Activated T-cell treated with anti-CD3 and anti-CD28 coated beads for 1 hour (primary cell): Measurements from ENCODE around the gene GNA14.
"Not testable (repeated sequence)": the region's sequence is repeated elsewhere in the genome, so short reads cannot be mapped to it uniquely, and the experiment has no call there.

Experiments
- DNase-seq: peaks from one replicate; pipeline ENCODE4 v3.0.0-alpha.2; 2020; ENCODE audit warnings: low read depth

Gene GNA14

DNA sequence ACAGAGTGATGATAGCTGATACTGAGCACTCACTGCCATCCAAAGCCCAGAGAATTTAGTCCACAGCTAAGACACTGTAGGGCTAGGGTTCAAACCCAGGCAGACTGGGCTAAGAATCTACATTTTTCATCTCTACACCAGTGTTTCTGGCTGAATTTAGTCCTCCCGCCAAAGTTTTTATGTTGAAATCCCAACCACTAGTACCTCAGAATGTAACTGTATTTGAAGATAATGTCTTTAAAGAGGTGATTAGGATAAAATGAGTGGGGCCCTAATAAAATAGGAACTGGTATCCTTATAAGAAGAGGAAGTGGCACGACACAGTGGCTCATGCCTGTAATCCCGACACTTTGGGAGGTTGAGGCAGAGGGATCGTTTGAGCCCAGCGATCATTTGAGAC is 4.3 kb downstream of the GNA14 start:
- no peak for DNase-seq

DNA sequence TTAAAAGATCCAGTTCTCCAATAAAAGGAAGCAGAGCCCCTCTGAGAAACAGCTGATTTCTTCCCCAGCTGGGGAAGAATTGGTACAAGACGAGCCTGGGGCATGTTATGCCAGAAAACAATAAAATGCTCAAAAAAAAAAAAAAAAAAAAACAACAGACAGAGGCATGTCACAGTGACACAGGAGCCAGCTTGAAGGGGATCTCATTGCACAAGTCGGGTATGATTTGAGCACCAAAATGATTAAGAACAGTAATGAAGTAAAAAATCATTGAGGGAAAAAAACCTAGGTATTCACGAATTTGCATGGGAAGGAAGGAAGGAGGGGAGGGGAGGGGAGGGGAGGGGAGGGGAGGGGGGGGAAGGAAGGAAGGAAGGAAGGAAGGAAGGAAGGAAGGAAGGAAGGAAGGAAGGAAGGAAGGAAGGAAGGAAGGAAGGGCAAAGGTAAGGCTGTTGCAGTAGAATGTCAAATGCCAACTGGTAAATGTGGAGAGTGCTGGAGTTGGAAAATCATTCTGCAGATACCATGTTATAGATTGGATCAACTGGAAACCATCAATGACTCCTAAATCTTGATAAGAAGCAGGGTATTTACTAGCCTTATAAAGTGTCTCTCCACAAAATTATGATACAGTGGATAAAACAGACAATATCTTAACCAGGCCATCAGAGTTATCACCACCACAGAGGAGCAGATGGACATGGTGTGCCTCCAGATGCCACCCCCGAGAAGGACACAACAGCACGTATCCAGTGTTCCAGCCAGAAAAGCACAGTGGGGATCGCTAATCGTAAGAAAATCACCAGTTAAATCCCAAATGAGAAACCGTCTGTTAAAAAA is 7.2 kb downstream of the GNA14 start:
- DNase-seq = no peak

DNA sequence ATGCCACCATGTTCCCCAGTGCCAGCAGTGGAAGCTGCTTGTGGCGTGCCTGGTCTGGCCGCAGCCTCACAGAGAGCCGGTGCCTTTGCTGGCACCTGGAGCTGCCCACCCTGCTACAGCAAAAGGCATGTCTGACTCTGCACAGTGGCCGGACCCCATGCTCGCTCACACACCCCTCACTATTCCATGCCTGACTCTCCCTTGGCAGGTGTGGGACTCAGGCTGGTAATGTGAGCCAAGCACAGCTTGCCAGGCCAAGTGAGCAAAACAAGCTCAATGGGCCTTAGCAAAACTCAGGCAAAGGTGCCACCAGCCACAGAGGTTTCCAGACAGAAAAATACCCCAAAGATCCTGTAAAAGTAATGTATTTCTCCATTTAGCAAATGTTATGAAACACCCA is 15.5 kb downstream of the GNA14 start:
- no peak for DNase-seq

DNA sequence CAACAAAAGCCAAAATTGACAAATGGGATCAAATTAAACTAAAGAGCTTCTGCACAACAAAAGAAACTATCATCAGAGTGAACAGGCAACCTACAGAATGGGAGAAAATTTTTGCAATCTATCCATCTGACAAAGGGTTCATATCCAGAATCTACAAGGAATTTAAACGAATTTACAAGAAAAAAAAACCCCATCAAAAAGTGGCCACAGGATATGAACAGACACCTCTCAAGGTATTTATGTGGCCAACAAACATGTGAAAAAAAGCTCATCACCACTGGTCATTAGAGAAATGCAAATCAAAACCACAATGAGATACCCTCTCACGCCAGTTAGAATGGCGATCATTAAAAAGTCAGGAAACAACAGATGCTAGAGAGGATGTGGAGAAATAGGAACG is 19.3 kb downstream of the GNA14 start:
- not testable (repeated sequence) for DNase-seq

DNA sequence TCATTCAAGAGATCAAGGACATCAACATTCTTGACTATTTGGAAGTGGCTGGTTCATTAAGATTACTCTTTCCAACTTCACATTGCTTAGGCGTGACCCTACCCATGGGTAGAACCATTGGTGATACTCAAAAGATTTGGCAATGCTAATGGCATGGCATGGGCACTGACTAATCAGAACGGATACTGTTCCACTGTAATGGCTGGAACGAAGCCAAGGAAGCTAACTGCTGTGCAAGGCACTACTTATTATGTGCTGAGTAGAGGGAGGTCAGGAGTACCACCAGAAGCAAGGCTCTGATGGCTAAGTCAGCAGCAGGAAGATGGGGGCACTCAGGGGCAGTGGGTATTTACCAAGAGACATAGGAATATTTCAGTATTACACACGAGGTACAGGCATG is 31.9 kb downstream of the GNA14 start:
- DNase-seq = no peak

DNA sequence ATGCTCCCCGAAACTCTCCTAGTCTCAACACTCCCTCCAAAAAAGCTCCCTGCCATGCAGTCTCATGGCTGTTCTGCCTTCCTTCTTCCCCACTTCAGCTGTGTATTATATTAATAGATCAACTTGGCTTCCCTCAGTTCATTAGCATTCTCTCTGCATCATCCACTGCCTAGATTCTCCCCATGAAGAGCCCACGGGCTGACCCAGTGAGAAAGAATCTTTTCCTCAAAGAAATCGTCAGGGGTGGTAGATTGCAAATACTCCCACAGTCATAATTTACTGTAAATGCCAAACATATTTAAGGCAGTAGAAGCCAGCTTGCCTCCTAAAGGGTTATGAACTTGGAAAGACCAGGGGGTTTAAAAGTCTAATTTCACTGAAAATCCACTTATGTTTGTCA is 33.5 kb downstream of the GNA14 start:
- DNase-seq = no peak

DNA sequence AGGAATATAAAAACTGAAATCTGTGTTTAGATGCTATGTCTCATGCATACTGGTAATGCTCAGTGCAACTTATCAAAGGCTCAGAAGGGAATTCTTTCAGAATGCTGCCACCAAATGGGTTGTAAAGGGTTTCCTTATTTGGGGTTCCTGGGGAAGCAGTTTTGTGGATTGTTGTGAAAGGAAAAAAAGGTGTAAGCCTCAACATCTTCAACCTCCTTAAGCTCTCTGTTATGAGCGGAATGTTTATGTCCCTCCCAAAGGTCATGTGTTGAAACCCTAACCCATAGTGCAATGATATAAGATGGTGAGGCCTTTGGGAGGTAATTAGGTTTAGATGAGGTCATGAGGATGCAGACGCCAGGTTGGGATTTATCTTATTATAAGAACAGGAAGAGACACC is 41.6 kb downstream of the GNA14 start:
- DNase-seq = no peak

DNA sequence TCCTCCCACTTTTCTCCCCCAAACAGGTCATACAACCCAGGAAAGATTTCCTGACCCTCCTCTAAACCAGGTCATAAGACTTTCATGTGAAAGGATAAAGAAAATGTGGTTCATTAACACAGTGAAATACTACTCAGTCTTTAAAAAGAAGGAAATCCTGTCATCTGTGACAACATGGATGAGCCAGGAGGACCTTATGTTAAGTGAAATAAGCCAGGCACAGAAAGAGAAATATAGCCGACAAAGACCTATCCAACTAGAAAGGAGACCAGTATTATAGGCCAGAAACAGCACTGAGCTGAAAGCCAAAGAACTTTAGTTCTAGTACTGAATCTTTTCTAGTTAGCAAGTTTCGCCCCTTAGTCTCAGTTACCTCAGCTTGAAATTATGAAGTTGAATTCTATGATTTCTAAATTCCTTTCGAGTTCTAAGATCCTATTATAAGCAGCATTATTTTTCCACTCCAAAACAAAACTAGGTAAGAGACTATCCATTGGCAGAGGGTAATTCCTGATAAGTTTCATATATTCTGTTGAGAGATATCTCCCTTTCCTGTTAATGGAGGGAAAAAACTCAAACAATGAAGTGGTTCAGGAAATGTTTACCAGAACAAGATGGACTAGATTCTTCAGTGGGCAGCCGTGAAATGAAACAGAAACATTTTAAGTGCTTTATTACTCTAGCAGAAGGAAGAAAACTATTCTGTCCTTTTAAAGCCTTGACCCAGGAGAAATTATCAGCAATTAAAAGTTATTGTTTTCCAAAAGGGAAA is 42.5 kb downstream of the GNA14 start:
- no peak for DNase-seq

DNA sequence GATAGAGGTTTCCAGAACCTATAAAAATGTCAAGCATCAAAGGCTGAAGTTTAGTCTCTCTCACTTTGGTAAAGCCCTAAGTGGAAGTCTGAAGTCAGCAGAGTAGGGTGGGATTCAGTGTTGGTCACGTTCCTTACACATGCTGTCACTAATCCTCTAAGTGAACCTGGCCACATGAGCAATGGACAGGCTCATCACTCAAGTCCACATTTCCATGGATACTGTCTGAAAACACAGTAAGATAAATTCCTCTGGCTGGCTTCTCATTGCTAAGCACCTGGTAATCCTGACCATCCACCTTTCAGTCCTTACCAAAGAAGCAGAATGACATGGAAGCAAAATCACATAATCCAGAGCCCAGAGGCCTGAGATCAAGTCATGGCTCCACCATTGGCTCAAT is 43.8 kb downstream of the GNA14 start:
- no peak for DNase-seq

DNA sequence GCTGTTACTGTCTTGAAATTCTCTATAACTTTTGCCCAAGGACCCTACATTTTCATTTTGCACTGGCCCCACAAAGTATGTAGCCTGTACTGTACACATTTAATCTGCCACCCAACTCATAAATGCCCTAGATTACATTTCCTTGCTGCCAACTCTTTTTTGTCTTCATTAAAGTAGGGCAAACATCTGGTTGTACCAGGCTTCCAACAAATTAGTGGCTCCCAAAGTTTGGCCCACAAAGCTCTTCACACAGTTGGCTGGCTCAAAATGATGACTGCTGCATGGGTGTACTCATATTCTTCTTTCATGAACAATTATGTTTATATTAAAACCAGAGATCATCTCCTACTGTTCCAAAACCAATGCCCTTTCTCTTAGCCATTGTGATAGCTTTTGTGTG is 45.3 kb downstream of the GNA14 start:
- no peak for DNase-seq

DNA sequence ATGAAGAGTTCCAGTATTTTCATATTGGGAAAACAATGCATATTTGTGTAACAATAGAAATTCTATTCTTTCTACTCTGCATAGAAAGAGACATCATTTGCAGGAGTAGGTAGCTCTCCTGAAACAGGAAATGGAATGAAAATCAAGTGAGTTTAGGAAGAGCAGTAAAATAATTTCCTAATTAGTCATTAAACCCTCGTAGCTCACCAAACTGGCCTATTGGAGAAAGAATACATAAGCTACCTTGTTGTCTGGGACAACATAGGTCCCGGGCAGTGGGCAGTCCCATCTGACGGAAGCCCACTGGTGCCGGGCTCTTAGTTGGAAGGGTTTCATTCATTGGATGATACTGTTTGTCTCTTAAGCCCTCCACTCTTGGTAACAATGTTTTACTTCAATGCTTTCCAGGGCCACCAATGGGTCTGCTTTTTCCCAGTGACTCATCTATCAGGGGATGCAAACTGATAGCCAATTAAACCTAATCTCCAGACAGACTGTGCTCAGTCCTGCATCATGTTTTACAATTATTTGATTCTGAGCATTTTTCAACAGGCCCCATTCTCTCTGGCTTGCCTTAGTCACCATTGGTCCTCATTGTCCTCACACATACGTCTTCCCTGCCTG is 46.5 kb downstream of the GNA14 start:
- DNase-seq = no peak

DNA sequence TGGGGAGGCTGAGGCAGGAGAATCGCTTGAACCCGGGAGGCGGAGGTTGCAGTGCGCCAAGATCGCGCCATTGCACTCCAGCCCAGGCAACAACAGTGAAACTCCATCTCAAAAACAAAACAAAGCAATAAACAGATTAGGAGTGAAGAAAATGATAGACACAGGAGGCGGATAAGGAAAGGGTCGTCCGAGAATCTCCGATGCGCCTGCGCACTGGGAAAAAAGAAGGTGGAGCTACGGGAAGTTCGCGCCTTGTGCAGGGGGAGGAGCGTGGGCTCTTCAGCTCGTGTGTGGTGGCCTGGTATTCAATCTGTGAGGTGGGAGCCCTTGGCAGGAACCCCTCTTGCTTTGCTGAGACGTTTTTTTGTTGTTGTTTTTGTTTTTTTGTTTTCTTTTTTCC is 47.3 kb downstream of the GNA14 start:
- DNase-seq = no peak

DNA sequence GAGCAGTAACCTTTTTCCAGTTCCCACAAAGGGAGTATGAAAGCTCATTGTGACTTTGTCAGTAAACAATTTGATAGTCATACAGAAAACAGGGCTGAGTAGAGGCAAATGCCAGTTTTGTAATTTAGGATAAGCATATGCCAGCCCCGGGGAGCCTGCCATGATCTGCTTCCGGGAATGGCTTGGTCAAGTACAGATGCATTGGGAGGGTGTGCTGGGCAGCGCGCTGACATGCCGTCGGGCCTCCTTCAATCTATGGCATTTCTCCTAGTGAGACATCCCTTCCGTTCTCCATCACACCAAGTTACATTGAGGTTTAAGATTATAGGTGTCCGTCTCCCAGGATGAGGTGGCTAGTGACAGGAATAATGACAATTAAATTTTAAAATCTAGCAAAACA is 48.6 kb downstream of the GNA14 start:
- no peak for DNase-seq

DNA sequence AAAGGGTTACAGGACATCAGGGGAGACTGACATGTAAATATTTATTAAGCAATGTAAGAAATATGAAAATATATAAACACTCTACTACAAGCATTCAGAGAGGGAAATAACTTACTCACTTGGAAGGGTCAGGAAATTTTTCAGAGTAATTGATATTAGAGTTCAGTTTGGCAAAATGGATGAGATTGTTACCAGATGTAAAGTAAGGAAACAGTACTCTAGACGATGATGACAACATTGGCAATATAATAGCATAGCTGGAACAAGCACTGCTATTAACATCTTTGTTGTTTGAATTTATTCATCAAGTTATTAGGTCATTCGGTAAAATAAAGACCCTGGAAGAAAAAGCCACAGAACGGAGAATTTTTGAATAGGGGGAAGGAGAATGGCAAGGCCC is 49.1 kb downstream of the GNA14 start:
- no peak for DNase-seq

DNA sequence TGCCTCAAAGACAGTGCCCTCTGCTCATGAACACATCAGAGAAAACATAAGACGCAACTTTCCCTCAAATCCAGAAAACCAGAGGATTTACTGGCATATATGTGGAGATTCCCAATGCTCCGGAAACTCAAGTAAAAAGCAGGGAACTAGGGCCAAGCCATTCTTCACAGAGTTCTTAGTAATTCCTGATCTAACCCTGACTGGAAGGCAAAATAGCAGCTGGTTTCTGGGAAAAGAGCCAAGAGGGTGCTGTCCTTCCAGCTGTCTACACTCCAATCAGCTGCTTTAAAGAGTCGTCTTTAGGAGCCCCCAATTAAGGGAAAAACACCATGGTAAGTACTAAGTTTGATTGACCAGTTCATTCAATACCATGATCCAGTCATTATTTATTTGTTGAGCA is 49.6 kb downstream of the GNA14 start:
- no peak for DNase-seq

DNA sequence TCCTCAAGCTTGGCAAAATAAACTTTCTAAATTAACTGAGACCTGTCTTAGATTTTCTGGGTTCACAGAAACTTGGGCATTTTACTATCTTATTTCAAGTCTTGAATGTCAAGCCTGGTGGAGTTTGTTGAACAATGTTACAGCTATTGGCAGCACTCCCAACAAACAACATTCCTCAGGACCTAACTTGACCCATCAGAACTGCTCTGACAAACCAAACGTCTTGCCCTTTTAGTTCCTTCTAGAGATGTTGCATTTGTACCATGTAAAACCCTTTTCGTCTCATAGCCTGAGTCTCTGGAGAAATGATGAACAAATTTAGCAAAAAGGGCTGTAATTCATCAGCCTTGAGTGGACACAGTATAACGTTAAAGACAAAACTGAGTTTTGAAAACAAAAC is 51.1 kb downstream of the GNA14 start:
- DNase-seq = no peak

DNA sequence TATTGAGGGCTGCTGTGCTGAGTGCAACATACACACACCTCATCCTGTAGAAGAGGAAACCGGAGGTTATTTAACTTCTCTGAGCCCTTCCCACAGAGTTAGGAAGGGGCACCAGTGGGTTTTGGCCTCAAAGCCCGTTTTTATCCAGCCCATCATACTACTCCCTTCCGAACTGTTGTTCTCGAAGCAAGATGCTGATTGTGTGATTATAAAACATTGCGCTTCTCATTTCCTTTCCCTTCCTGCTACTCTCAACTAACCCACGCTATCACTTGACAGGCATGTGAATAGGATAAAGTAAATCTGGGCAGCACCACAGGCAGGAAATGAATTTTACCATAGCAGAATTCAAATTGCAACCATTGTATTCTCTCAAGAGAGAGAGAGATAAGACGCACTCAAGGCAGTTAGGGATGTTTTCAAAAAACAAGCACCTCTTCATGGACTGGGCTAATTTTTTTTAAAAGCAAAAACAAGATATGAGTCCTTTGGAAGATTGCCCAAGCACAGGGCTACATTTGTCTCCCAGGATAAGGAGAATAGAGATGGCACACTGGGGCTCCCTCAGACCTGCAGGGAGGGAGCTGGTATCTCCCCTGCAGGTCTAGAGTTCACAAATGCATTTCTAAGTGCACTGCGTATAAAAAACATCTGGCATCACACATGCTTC is 52.6 kb downstream of the GNA14 start:
- DNase-seq = no peak

DNA sequence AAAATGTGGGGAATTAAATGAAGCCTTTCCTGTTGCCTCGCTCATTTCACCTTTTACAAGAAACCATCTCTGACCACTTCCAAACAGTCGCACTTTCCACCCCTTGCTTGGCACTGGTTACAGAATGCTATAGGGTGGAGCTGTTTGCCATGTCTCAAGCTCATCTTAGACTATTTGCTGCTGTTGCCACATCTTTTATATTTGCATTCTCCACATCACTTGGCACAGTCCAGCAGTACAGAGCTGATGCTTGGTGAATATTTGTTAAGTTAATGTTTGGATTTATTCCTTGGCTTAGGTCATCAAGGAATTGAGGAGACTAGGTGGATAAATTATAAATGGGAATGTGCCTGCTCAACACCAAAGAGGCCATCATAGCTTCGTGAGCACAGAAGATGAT is 53.2 kb downstream of the GNA14 start:
- no peak for DNase-seq

DNA sequence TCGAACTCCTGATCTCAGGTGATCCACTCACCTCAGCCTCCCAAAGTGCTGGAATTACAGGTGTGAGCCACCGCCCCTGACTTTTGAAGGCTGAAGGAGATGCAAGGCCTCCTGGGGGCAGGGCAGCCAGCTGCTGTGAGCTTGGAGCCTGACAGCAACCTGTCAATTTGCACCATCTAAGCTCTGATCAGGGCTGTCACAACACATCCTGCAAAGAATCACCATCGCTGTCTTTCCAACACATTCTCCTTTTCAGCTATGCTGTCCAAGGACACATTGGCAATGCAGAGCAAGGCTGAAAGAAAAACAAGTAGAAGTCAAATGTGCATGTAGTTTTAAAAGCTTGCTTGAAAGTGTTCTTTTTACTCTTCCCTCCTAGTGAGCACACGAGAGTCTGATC is 54.6 kb downstream of the GNA14 start:
- DNase-seq = no peak

DNA sequence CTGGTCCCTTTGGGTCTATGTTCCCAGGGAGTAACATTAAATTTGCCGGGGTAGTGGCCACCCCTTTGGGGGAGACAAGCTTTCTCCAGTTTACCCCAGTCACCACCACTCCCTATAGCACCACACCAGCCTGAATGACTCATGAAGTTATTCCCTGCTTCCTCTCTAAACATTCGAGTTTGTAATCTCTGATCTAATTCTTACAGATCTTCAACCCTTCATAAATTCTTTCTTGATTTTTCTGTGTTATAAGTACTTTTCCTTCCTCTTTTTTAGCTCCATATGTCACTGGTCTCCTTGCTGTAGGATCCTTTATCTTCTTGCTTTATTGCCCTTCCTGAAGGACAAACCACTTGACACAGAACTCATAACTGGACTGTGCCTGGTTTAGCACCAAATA is 55.6 kb downstream of the GNA14 start:
- DNase-seq = no peak

DNA sequence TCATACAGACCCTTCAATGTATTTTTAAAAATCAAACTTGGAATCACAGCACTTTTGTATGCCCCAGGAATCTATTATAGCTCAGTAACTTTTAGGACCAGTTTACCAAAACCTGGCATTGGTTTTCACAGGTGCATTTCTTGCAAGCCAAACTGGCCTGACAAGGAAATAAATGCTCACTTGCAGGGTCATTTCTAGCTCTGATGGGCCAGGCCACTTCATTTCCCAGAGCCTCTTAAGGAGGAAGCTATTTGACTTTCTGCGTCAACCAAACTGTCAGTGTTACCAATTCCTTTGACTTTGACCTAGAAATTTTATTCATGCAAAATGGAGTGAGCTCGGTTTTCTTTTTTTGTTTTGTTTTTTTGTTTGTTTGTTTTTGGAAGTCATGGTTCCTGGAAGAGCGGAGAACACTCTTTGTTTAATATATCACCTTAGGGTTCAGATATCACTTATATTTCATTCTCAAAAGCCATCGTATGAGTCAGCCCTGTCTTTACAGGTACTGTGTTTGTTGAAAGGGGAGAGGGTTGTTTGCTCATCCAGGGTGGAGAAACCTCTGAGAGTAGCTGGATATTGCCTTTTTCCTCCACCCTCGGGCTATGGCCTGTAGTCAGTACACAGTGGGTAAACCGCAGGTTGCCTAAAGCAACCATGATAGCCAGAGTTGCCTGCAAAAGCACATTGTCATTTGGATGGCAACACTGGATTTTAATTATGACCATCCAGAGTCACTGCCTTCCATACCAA is 58.9 kb downstream of the GNA14 start:
- DNase-seq = no peak
